KMS-11 (cell line): ENCODE data around the gene OR2AJ1.
A peak's percentile ranks its signal among the peaks of the same experiment; 100 is the strongest.
"Not testable (repeated sequence)": the region's sequence is repeated elsewhere in the genome, so short reads cannot be mapped to it uniquely, and the experiment has no call there.

Experiments used
- H2AFZ ChIP-seq: fragments of 200-600 bp; sonication (generic); 2 replicates; pipeline ENCODE4 v1.6.1; 2016; ENCODE audit warnings: antibody characterized with exemption, mixed run types, low read depth
- H3K27ac ChIP-seq: fragments of 200-600 bp; sonication (generic); 2 replicates; pipeline ENCODE4 v1.6.1; 2016; ENCODE audit warnings: mild to moderate bottlenecking, mixed run types
- H3K27me3 ChIP-seq: fragments of 200-600 bp; sonication (generic); 2 replicates; pipeline ENCODE4 v1.6.1; 2017; ENCODE audit warnings: mild to moderate bottlenecking, low read depth, mixed run types, moderate library complexity; ENCODE audit not compliant: insufficient read depth
- H3K36me3 ChIP-seq: fragments of 200-600 bp; sonication (generic); 2 replicates; pipeline ENCODE4 v1.6.1; 2017; ENCODE audit warnings: mild to moderate bottlenecking, mixed run types; ENCODE audit not compliant: insufficient read depth
- H3K4me1 ChIP-seq: fragments of 200-600 bp; sonication (generic); 2 replicates; pipeline ENCODE4 v1.6.1; 2016; ENCODE audit warnings: mild to moderate bottlenecking, low read depth, mixed run types; ENCODE audit not compliant: poor library complexity, severe bottlenecking
- H3K4me2 ChIP-seq: fragments of 200-600 bp; sonication (generic); 2 replicates; pipeline ENCODE4 v1.7.0; 2016; ENCODE audit warnings: mild to moderate bottlenecking, mixed run types
- H3K4me3 ChIP-seq: fragments of 200-600 bp; sonication (generic); IDR thresholded peaks from 2 replicates; pipeline ENCODE4 v1.6.1; 2017; ENCODE audit warnings: low read depth, low read length, mixed read lengths; ENCODE audit not compliant: insufficient read depth
- H3K79me2 ChIP-seq: fragments of 200-600 bp; sonication (generic); 2 replicates; pipeline ENCODE4 v1.6.1; 2016; ENCODE audit warnings: low read depth, mixed run types; ENCODE audit not compliant: insufficient read depth
- H3K9ac ChIP-seq: fragments of 200-600 bp; sonication (generic); 2 replicates; pipeline ENCODE4 v1.6.1; 2016; ENCODE audit warnings: mild to moderate bottlenecking, mixed run types
- H4K20me1 ChIP-seq: fragments of 200-600 bp; sonication (generic); 2 replicates; pipeline ENCODE4 v1.6.1; 2016; ENCODE audit warnings: mild to moderate bottlenecking, mixed run types; ENCODE audit not compliant: insufficient read depth
- CTCF ChIP-seq: fragments of 200-600 bp; sonication (generic); conservative IDR thresholded peaks from 2 replicates; pipeline ENCODE4 v1.6.1; 2017; ENCODE audit warnings: low read depth, mild to moderate bottlenecking, antibody characterized with exemption, low read length, moderate library complexity, mixed read lengths

OR2AJ1 gene

GRCh38 chr1:247936415-247936814 lies 11.7 kb downstream of the OR2AJ1 start:
- H3K27ac ChIP-seq: no peak overlapping the region
- H3K4me3 ChIP-seq: no peak overlapping the region
- no peaks in the 10 kb centered on the region for H4K20me1 ChIP-seq
- no peak overlapping the region for H3K4me2 ChIP-seq
- TF ChIP-seq CTCF: no peak
- no peak overlapping the region for H2AFZ ChIP-seq
- H3K36me3 ChIP-seq: no peaks in the 10 kb centered on the region
- H3K27me3 ChIP-seq: no peaks in the 10 kb centered on the region
- no peaks in the 10 kb centered on the region for H3K79me2 ChIP-seq
- H3K9ac ChIP-seq: no peak overlapping the region
- no peaks in the 10 kb centered on the region for H3K4me1 ChIP-seq

- not testable (repeated sequence) for H3K4me2 ChIP-seq, H3K9ac ChIP-seq, H3K4me3 ChIP-seq
Measured at GRCh38 chr1:247936965-247937734, 12.5 kb downstream of the OR2AJ1 start.

GRCh38 chr1:247942624-247943023 lies 17.9 kb downstream of the OR2AJ1 start:
- no peaks in the 10 kb centered on the region for H3K79me2 ChIP-seq
- no peaks in the 10 kb centered on the region for H3K4me1 ChIP-seq
- H2AFZ ChIP-seq: no peak overlapping the region
- no peak overlapping the region for H3K4me2 ChIP-seq
- H3K36me3 ChIP-seq: no peaks in the 10 kb centered on the region
- TF ChIP-seq CTCF: no peak
- H3K27ac ChIP-seq: no peak overlapping the region
- no peaks in the 10 kb centered on the region for H4K20me1 ChIP-seq
- no peaks in the 10 kb centered on the region for H3K27me3 ChIP-seq
- H3K9ac ChIP-seq: no peak overlapping the region
- H3K4me3 ChIP-seq: no peak overlapping the region

More at GRCh38 chr1:247936965-247937734, 12.5 kb downstream of the OR2AJ1 start:
- H4K20me1 ChIP-seq, H3K79me2 ChIP-seq, H3K27ac ChIP-seq, H3K27me3 ChIP-seq, H3K4me1 ChIP-seq, H3K36me3 ChIP-seq: not testable (repeated sequence)
- peak overlapping the region; percentile 30; the same call in 1 of the 2 replicates for H2AFZ ChIP-seq
- peak; percentile 75 for TF ChIP-seq CTCF

- no peaks in the 10 kb centered on the region for H3K79me2 ChIP-seq
- H3K9ac ChIP-seq: no peak within 1 kb of the TSS
- no peak for TF ChIP-seq CTCF
- no peak within 1 kb of the TSS for H3K27ac ChIP-seq
- H3K36me3 ChIP-seq: no peaks in the 10 kb centered on the region
- no peaks in the 10 kb centered on the region for H3K4me1 ChIP-seq
- no peaks in the 10 kb centered on the region for H4K20me1 ChIP-seq
- H3K4me2 ChIP-seq: no peak within 1 kb of the TSS
- H3K27me3 ChIP-seq: no peaks in the 10 kb centered on the region
- H2AFZ ChIP-seq: no peak within 1 kb of the TSS
- H3K4me3 ChIP-seq: no peak within 1 kb of the TSS
Measured at GRCh38 chr1:247948558-247948957, 23.9 kb downstream of the OR2AJ1 start, which contains the start of gene OR2L8. Gene OR2L8, plus strand, starts transcription at chr1:247948858. Its CDS starts 0 bp downstream, at chr1:247948858.
